HG03175 (cell line): ENCODE measurements around the gene TTC7B.

Experiments
- ATAC-seq: cut with Tn5 transposase; IDR thresholded peaks from one replicate; pipeline ENCODE4 v1.9.1; 2021; ENCODE audit warnings: mild to moderate bottlenecking, moderate library complexity; ENCODE audit not compliant: unreplicated experiment

TTC7B gene

DNA sequence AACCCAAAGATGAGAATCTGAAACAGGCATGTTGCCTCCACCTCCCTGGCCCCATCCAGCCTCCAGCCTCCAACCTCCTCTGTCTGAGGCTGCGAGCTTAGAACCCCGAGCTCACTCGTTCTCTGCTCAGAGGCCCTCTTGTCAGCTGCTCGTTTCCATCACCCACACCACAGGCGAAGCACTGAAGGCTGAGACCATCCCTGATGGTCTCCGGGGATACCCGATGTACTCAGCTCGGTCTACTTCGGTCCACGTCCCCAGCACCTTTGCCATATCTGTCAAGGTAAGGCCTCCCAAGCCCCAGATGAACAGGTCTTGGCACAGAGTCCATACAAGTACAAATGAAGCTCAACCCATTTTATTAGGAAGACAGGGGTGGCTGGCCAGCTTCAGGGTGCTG lies 72.4 kb downstream of the TTC7B start:
- no peak for ATAC-seq

DNA sequence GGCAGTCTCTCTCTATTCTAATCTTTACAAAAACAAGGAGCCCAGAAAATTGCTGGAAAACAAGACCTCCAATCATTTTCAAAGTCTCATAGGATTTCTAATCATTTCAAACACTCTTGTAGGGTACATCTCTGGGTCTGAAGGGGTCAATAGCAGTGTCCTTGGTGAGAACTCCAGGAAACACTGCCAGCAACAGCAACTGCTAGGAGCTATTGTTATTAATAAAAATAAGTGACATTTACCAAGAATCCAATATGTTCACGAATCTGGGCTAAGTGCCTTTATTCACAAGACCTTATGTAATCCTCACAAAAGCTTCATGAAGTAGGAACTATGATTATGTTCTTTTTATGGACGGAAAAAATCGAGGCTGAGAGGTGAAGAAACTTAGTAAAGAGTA lies 72.8 kb downstream of the TTC7B start:
- no peak for ATAC-seq

DNA sequence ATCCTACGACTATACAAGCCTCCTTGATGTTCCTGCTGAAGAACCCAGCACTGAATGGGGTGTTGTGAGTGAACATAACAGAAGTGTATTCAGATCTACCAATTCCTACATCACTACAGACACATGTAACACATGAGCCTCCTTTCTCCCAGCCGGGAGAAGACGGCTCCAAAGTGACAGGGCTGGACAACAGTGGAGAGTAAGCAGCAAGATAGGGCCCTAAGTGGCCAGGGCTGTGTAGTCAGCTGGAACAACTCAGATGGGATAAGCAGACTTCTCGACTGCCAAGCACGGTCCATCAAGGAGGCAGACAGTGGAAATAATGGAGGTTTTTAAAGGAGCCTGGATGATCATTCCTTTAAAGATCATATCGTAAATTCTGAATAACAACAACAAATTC lies 73.5 kb downstream of the TTC7B start:
- ATAC-seq, result no peak

DNA sequence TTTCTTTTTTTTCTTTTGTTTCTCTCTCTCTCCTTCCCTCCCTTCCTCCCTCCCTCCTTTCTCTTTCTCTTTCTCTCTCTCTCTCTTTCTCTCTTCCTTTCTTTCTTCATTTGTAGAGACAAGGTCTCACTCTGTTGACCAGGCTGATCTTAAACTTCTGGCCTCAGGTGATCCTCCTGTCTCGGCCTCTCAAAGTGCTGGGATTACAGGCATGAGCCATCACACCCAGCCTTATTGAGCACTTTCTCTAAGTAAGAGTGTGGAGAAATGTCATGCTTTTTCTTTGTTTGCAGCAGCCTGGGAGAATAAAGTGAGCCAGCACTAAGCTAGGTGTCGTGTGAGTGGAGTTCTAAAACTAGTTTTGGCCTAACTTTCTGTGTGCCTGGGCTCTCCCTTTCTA lies 74.0 kb downstream of the TTC7B start:
- ATAC-seq, result no peak

DNA sequence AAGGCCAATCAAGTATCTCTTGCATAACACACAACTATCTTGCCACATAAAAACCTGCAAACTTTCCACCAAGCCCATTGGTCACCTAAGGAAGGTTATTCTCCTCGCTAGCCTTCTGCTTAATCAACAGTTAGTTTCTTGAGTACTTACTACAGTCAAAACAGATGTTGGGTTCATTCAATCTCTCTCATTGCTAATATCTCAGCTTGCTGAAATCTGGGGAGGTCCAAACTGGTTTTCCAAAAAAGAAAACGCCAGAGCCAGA lies 74.6 kb downstream of the TTC7B start:
- ATAC-seq, result no peak

GRCh38 chr14:90740946-90741681 lies 75.1 kb downstream of the TTC7B start:
- ATAC-seq, result no peak

- ATAC-seq, result no peak
Observed at GRCh38 chr14:90740081-90740480, 76.1 kb downstream of the TTC7B start.

DNA sequence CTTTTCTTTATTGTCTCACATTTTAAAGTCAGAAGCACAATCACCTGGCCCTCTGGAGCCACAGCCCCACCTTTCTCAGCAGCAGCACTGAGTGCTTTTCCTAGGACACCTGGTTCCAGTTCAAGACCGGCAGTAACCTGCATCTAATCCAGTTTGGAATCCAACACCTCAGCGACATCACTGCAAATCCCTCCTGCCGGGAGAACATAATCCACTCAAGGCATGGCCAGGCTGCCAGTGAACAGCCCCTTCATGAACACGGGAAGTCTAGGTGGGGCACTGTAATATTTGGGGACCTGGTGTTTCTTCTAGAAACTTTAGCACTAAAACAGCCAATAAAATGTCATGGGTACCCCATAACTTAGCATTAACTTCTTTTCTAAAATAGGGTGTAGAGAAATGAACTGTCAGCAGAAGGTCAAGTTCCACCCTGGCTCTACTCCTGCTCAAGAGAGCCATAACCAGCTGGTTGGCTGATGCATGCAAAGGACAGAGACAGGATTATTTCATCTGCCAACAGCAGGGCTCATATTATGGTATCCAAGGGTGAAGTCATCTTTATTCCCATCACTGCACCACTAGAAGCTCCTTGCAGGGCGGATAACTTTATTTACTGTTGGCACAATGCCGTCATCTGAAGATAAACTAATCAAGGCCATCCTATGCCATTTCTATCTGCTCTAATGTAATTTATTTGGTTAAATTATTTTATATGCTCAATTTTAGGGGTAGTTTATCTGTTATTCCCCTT lies 76.7 kb downstream of the TTC7B start:
- no peak for ATAC-seq

- no peak for ATAC-seq
Observed at GRCh38 chr14:90733139-90733808, 83.0 kb downstream of the TTC7B start.

DNA sequence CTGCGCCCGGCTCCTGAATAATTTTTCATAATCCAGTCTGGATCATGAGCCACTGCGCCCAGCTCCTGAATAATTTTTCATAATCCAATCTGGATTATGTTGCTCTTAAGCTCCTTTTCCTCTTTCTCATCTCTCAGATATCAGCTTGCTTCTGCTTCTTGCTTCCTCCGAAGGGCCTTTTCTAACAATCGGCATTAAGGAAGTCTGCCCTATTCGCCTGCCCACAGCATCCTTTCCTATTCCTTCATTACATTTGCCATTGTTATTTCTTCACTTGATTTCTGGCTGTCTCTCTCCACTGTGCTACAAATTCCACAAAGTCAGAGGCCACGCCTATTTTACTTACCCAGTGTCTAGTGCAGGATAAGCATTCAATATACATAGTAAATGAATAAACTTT lies 83.5 kb downstream of the TTC7B start:
- no peak for ATAC-seq

- no peak for ATAC-seq
Observed at GRCh38 chr14:90732139-90732538, 84.1 kb downstream of the TTC7B start.

- ATAC-seq, result no peak
Observed at GRCh38 chr14:90731487-90731886, 84.7 kb downstream of the TTC7B start.

GRCh38 chr14:90730206-90730766 lies 85.9 kb downstream of the TTC7B start:
- ATAC-seq, result no peak

DNA sequence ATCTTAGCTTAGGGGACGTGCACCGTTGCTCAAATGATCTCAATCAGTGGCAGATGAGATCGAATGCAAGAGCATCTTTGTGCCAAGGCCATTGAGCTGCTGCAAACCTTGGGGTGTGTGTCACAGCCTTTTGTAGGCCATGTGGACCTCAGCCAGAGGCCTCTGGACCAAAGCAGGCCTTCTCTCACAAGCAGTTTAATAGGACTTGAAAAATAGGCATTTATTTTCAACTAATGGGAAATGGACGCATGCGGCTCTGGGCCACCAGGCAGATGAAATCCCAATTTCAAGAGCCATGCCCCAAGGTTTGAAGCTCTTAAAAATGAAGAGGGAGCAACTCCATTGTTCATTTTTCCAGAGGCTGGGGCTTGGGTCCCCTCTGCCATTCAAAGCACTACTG lies 87.3 kb downstream of the TTC7B start:
- no peak for ATAC-seq

DNA sequence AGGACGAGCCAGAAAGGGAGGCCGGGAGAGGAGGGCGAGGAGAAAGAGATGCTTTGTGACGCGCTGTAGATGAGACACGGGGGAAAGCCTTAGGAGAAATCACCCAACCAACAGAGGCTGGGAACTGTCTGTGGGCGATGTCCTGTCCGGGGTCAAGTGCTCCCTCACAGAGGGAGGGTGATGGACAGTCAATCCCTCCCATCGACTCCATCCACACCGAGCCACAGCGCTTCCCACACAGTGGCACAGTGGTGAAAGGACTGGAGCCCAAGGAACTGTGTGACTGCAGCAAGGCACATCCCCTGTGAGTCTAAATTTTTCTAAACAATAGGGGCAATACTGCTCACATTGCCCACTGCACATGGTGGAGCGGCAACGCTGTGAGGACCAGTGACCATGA lies 89.1 kb downstream of the TTC7B start:
- ATAC-seq, result no peak

DNA sequence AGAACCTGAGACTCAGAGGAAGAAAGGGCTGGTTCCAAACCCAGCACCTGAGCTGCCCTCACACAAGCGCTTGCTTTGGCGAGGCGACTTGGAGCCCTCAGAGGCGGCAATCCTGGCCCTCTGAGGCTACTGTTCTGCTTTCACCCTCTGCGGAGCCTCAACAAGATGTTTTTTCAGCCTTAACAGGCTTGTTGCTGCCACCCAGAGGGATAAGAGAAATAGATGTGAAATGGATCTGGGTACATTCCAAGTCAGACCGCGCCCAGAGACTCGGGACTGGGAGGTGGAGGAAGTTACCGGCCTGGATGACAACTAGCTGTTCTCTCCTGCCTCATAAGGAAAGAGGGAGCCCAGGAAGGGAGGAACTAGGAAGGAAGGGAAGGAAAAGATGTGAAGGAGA lies 89.6 kb downstream of the TTC7B start:
- no peak for ATAC-seq

GRCh38 chr14:90724866-90725265 lies 91.4 kb downstream of the TTC7B start:
- ATAC-seq, result no peak

GRCh38 chr14:90722590-90722989 lies 93.6 kb downstream of the TTC7B start:
- no peak for ATAC-seq

- ATAC-seq, result no peak
Observed at GRCh38 chr14:90721619-90722305, 94.5 kb downstream of the TTC7B start.

- no peak for ATAC-seq
Observed at GRCh38 chr14:90720832-90721231, 95.4 kb downstream of the TTC7B start.

- no peak for ATAC-seq
Observed at GRCh38 chr14:90720336-90720735, 95.9 kb downstream of the TTC7B start.
